Rectal smooth muscle tissue (tissue), 1 donor: ENCODE measurements around the gene HSPA9.
"Not testable (repeated sequence)": the region's sequence is repeated elsewhere in the genome, so short reads cannot be mapped to it uniquely, and the experiment has no call there.

ENCODE experiments used
- H3K27ac ChIP-seq: one replicate; pipeline ENCODE4 v1.7.0; 2013; ENCODE audit warnings: low read depth, low read length, inconsistent platforms
- H3K27me3 ChIP-seq: one replicate; pipeline ENCODE4 v1.7.0; 2013; ENCODE audit warnings: low read length; ENCODE audit not compliant: control insufficient read depth, insufficient read depth
- H3K36me3 ChIP-seq: one replicate; pipeline ENCODE4 v1.7.0; 2013; ENCODE audit warnings: low read length; ENCODE audit not compliant: control insufficient read depth, insufficient read depth
- H3K4me1 ChIP-seq: one replicate; pipeline ENCODE4 v1.7.0; 2013; ENCODE audit warnings: low read length; ENCODE audit not compliant: control insufficient read depth, insufficient read depth
- H3K4me3 ChIP-seq: one replicate; pipeline ENCODE4 v1.7.0; 2013; ENCODE audit warnings: low read length
- H3K9ac ChIP-seq: one replicate; pipeline ENCODE4 v1.7.0; 2013; ENCODE audit warnings: low read length

HSPA9 gene

DNA sequence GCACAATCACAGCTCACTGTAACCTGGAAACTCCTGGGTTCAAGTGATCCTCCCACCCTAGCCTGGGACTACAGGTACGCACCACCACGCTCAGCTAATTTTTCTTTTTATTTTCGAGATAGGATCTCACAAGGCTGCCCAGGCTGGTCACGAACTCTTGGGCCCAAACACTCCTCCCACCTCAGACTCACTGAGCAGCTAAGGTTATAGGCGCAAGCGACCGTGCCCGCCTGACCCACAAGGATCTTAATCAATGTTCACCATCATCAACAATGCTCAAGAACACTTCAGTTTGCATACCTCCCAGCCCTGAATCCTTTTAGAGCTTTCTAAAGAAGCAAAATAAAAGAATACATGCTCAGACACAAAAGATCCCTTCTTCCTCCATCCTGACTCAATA is 45.4 kb downstream of the HSPA9 start:
- H3K4me3 ChIP-seq: no peak overlapping the region
- H3K36me3 ChIP-seq: no peaks in the 10 kb centered on the region
- no peak overlapping the region for H3K27ac ChIP-seq
- no peak overlapping the region for H3K9ac ChIP-seq
- H3K27me3 ChIP-seq: no peaks in the 10 kb centered on the region
- H3K4me1 ChIP-seq: no peaks in the 10 kb centered on the region

DNA sequence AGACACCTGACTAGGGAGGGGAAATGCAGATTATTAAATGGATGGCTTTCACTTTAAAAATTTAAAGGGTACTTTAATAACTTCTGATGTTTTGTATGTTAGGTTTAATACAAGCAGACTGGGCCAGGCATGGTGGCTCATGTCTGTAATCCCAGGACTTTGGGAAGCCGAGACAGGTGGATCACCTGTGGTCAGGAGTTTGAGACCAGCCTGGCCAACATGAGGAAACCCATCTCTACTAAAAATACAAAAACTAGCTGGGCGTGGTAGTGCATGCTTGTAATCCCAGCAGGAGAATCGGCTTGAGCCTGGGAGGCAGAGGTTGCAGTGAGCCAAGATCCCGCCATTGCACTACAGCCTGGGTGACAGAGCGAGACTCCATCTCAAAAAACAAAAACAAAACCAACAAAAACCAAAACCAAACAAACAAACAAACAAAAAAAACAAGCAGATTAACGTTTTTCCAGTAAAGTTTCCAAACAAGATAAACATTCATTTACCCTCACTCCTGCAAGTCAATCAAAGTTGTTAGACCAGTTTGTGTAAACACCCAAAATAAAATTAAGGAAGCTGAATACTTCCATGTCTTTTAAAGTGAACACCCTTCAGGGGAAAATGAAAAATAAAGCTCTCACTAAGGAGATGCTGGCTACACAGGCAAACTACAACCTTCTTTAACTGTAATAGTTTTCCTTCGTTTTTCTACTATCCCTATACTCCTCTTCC is 46.3 kb downstream of the HSPA9 start:
- no peaks in the 10 kb centered on the region for H3K4me1 ChIP-seq
- no peak overlapping the region for H3K4me3 ChIP-seq
- H3K27ac ChIP-seq: no peak overlapping the region
- no peaks in the 10 kb centered on the region for H3K36me3 ChIP-seq
- H3K27me3 ChIP-seq: no peaks in the 10 kb centered on the region
- no peak overlapping the region for H3K9ac ChIP-seq

DNA sequence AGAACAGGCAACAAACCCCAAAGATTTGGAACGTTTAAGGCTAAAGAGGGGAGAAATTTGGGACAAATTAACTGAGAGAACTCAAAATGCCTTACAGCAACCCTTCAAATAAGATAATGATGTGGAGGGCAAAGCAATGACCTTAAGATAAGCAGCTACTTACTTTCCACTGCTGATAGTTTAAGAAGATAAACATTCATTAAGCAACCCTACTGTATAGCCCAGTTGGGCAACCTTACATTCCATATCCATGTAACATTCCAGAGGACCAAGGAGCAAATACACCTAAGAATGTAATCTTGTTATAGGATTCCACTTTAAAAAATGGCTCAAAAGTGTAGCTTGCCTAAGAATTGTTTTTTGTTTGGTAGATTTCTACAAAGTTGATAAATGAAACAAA is 47.0 kb downstream of the HSPA9 start:
- no peak overlapping the region for H3K4me3 ChIP-seq
- no peaks in the 10 kb centered on the region for H3K27me3 ChIP-seq
- H3K27ac ChIP-seq: no peak overlapping the region
- no peaks in the 10 kb centered on the region for H3K36me3 ChIP-seq
- H3K4me1 ChIP-seq: no peaks in the 10 kb centered on the region
- no peak overlapping the region for H3K9ac ChIP-seq

DNA sequence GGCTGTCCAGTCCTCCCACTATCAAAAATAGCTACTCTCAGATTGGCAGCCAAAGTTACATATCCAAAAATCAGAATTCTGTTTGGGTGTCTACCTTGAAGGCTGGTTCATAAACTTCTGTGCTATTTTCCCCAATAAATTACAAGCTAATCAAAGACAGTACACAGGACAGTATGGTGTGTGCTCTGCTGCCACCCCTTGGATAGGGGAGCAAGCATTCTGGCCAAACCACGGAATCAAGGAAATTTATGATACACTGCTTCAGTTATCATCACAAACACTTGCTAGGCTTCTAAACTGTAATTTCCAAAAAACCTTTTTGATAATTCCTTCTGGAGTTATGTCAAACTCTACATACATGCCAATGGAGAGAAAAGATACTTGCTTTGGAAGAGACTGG is 48.0 kb downstream of the HSPA9 start:
- Histone ChIP-seq H3K27me3 (no peaks in the 10 kb centered on the region), H3K4me3 (no peak overlapping the region), H3K27ac (no peak overlapping the region), H3K9ac (no peak overlapping the region), H3K4me1 (no peaks in the 10 kb centered on the region), H3K36me3 (no peaks in the 10 kb centered on the region)

DNA sequence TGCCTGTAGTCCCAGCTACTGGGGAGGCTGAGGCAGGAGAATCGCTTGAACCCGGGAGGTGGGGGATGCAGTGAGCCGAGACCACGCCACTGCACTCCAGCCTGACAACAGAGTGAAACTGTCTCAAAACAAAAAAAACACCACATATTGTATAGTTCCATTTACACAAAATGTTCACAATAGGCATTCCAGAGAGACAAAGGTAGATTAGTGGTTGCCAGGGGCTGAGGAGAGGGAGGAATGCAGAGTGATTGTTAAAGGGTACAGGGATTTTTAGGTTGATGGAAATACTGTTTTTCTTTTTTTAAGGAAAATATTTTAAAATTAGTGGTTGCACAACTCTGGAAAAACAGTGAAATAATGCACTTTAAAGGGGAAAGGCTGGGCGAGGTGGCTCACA is 51.8 kb downstream of the HSPA9 start:
- Histone ChIP-seq H3K27ac (no peak overlapping the region), H3K27me3 (no peaks in the 10 kb centered on the region), H3K4me1 (no peaks in the 10 kb centered on the region)

DNA sequence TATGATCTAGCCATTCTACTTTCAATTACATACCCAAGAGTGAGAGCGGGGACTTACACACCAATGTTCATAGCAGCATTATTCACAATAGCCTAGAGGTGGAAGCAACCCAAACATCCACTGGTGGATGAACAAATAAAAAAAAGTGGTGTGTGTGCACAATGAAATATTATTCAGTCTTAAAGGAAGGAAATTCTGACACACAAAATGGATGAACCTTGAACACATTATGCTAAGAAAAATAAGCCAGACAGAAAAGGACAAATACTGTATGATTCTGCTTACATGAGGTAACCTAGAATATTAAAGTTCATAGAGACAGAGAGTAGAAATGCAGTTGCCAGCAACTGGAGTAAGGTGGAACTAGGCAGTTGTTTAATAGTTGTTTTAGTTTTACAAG is 54.2 kb downstream of the HSPA9 start:
- peaks cover 14% of the 10 kb centered on the region for H3K36me3 ChIP-seq
- H3K4me1 ChIP-seq: no peaks in the 10 kb centered on the region
- no peak overlapping the region for H3K27ac ChIP-seq
- no peak overlapping the region for H3K9ac ChIP-seq
- H3K4me3 ChIP-seq: no peak overlapping the region
- no peaks in the 10 kb centered on the region for H3K27me3 ChIP-seq

More for the DNA sequence above, 51.8 kb downstream of the HSPA9 start:
- H3K4me3 ChIP-seq: no peak overlapping the region
- peaks cover 5% of the 10 kb centered on the region for H3K36me3 ChIP-seq
- H3K9ac ChIP-seq: no peak overlapping the region

DNA sequence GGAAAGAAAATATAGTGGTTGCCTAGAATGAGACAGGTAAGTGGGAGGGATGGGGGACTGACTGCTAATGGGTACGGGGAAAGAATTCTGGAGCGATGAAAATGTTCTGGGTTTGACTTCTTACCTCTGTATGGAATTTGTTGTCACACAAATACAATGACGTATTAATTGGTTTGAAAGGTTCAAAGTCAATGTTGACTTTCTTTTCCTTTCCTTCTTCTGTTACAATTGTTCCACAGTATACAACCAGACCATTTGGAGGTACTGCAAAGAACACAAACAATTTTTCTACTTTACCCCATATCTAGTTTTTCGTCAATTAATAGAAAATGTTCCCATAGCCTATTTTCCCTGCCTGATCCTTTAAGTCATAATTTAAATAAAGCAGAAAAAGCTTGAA is 57.8 kb downstream of the HSPA9 start:
- Histone ChIP-seq H3K36me3 (peaks cover 21% of the 10 kb centered on the region), H3K4me1 (no peaks in the 10 kb centered on the region), H3K27ac (no peak overlapping the region), H3K27me3 (no peaks in the 10 kb centered on the region), H3K4me3 (no peak overlapping the region), H3K9ac (no peak overlapping the region)

DNA sequence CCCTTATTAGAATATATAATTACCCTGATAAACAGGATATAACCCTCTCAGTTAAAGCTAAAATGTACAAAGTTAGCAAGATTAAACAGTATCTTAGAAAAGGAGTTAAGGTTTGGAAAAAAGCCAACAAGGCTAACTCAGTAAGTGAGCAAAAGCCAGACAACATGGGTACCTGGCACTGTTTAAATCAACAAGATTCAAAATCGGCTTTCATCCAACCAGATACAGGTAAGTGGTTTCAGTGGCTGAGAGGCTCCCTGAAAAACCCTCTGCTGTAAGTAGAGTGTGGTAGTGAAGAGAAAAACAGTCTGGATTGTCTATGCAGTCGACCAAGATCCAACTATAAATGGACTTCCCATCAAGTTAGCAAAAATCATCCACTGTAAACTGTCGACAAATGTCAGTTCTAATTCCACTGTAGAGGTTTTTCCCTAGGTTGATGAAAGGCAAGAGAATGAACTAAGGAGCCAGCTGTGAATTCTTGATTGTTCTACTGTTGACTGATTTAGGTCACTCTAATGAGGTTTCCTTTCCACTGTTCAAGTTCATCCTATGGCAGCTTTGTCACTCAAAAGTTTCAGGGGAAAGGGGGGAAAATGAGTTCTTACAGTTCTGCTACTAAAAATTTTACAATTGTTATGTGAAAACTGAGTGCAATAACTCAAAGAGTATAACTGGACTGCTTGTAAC is 59.5 kb downstream of the HSPA9 start:
- H3K9ac ChIP-seq: no peak overlapping the region
- no peak overlapping the region for H3K27ac ChIP-seq
- H3K4me1 ChIP-seq: no peaks in the 10 kb centered on the region
- H3K36me3 ChIP-seq: peaks cover 21% of the 10 kb centered on the region
- no peak overlapping the region for H3K4me3 ChIP-seq
- H3K27me3 ChIP-seq: no peaks in the 10 kb centered on the region

DNA sequence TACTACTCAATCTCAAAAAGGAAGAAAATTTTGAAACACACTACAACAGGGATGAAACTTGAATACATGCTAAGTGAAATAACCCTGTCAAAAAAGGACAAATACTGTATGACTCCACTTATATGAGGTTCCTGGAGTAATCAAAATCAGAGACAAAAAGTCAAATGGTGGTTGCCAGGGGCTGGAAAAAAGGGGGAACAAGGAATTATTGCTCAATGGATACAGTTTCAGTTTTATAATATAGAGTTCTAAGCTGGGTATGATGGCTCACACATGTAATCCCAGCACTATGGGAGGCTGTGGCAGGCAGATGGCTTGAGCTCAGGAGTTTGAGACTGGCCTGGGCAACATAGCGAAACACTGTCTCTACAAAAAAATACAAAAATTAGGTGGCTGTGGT is 61.2 kb downstream of the HSPA9 start:
- Histone ChIP-seq H3K27me3 (no peaks in the 10 kb centered on the region), H3K27ac (no peak overlapping the region), H3K9ac (no peak overlapping the region), H3K36me3 (peaks cover 20% of the 10 kb centered on the region), H3K4me3 (no peak overlapping the region), H3K4me1 (no peaks in the 10 kb centered on the region)

DNA sequence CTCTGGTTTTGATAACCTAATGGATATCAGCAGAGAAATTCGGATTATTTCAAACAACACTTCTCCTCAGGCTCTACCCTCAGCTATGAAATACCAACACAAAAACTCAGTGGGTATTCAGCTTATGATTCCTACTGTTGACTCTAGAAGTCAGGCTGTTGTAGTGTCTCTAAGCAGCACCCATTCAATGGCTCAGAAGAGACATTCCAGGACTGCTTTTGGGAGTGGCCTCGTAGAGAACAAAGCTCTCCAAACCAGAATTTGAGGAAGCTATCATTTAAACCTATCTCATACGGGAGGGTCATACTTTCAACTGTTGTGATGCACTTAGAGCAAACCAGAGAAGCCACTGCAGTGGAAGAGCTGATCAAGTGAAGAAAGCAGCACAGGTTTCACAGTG is 66.2 kb downstream of the HSPA9 start:
- Histone ChIP-seq H3K4me3 (no peak overlapping the region), H3K27me3 (no peaks in the 10 kb centered on the region), H3K36me3 (peaks cover 2% of the 10 kb centered on the region), H3K9ac (no peak overlapping the region), H3K4me1 (no peaks in the 10 kb centered on the region), H3K27ac (no peak overlapping the region)

DNA sequence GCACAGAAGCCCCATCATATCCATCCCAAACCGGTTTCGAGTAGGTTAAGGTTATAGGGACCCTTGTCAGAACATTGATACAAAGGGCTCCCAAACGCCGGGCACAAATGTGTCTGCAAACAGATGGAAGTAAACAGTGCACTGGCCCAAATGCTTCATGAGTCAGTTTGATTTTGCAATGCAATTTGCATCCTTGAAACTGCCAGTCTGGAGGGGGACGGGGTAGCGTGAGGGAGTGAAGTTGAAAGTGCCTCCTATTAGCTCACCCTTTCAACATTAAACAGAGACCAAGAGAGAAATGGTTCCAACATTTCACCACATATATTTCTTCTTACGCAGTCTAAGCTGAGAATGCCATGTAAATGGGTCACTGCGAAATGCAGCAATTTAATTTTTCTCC is 67.7 kb downstream of the HSPA9 start:
- not testable (repeated sequence) for H3K4me3 ChIP-seq, H3K27ac ChIP-seq, H3K36me3 ChIP-seq, H3K9ac ChIP-seq, H3K27me3 ChIP-seq, H3K4me1 ChIP-seq

DNA sequence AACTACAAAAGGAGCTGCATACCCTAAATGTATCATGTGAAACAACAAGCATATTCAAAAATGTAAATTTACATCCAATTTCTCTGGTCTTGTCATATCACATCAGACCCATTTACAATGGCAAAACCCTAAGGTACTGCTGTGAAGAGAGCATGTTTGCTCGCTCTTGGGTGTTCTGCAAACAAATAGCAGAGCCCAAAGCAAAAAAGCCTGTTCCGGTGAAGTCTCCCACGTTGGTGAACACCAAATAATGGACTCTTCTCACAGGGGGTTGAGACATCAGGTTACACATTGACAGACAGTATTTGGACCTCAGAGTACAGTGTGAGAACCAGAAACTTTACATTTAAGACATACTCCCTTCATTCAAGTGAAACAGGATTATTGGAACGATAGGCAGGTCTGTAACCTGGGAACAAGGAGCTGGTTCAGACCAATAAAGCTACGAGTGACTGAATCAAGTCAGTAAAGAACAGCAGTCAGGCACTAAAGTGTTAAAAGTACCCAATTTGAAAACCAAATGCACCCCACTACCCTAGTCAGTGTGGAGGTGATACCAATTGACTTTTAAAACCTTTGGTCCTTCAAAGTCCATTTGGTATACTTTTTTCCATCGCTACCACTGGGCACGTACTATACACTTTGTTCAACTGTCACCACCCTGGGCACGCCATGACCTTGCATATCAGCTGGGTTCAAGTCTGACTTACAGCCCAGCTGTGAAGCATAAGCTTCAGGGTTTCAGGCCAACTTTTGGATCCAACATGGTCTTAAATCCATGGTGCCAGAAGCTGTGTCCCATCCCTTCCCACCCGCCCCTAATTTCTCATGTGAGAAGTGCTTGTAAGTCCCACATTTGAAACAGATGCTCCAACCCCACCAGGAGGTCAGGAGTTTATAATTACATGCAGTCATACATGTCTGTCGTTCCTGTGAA is 68.6 kb downstream of the HSPA9 start:
- no peak overlapping the region for H3K9ac ChIP-seq
- H3K4me3 ChIP-seq: no peak overlapping the region
- H3K27ac ChIP-seq: no peak overlapping the region
- H3K36me3 ChIP-seq: no peaks in the 10 kb centered on the region
- H3K27me3 ChIP-seq: no peaks in the 10 kb centered on the region
- peaks cover 4% of the 10 kb centered on the region for H3K4me1 ChIP-seq
